GM12865 (cell line): ENCODE data around the gene SMURF2.

Source experiments
- DNase-seq: peaks from one replicate; pipeline ENCODE4 v3.0.0; 2010; ENCODE audit warnings: low read depth
- H3K4me3 ChIP-seq: 2 replicates; pipeline ENCODE4 v1.5.1; 2011; ENCODE audit warnings: mild to moderate bottlenecking, low read depth, low read length, control low read depth
- TF ChIP-seq, protein P1 (sequence below): IDR thresholded peaks from 2 replicates; pipeline ENCODE4 v1.5.1; 2011; ENCODE audit warnings: low read length, control low read depth, low read depth, inconsistent platforms; ENCODE audit not compliant: insufficient read depth; ENCODE audit errors: missing control alignments

The SMURF2 gene

DNA sequence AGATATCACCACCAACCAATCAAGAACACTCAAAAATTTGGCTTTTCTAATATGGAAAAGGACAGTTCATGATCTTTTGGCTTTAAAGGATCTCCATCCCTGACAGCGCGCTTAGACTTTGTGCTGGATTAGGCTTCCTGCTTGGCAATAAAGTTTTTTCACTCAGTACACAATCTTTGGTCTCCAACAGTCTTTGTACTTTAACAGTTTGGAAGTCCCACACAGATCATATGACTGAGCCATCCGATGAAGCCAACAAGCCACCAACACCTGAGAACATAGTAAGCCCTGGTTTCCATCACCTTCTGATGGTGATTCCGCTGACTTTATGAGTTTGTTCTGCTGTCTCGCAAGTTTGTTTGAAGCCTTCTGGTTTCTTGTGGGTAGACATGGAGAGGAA, 34.3 kb downstream of the SMURF2 start:
- TF ChIP-seq, protein P1, sequence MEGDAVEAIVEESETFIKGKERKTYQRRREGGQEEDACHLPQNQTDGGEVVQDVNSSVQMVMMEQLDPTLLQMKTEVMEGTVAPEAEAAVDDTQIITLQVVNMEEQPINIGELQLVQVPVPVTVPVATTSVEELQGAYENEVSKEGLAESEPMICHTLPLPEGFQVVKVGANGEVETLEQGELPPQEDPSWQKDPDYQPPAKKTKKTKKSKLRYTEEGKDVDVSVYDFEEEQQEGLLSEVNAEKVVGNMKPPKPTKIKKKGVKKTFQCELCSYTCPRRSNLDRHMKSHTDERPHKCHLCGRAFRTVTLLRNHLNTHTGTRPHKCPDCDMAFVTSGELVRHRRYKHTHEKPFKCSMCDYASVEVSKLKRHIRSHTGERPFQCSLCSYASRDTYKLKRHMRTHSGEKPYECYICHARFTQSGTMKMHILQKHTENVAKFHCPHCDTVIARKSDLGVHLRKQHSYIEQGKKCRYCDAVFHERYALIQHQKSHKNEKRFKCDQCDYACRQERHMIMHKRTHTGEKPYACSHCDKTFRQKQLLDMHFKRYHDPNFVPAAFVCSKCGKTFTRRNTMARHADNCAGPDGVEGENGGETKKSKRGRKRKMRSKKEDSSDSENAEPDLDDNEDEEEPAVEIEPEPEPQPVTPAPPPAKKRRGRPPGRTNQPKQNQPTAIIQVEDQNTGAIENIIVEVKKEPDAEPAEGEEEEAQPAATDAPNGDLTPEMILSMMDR = no peak

DNA sequence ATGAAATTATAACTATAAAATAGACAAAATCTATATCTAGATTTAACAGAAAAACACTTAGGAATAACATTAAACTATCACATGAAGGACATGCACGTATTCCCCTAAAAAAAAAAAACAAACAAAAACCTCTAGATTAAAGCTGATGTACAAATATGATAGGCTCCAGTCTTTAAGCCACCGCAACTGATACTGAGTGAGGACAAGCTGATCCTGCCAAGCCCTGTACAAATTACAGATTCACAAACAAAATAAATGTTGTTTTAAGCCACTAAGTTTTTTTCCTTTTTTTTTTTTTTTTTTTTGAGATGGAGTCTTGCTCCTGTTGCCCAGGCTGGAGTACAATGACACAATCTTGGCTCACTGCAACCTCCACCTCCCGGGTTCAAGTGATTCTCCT, 35.3 kb downstream of the SMURF2 start:
- TF ChIP-seq, protein P1 = no peak
- H3K4me3 ChIP-seq = no peak overlapping the region
- no peak for DNase-seq

More for the DNA sequence above, 34.3 kb downstream of the SMURF2 start:
- no peak overlapping the region for H3K4me3 ChIP-seq
- no peak for DNase-seq

DNA sequence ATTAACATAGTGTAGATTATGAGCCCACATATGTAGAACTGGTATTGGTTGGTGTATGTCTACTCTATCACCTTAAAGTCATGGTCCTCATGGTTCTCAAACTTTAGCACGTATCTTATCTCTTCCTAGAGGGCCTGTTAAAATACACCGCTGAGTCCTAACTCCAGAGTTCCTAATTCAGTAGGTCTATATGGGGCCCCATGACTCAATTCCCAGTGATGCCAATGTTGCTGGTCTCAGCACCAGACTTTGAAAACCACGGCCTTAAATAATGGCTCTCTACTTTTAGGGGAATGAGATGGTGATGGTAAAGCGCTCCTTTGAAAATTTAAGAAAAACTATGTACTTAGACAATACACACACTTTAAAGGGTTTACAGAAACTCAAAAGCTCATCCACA, 36.6 kb downstream of the SMURF2 start:
- no peak for DNase-seq
- TF ChIP-seq, protein P1 = no peak
- no peak overlapping the region for H3K4me3 ChIP-seq

DNA sequence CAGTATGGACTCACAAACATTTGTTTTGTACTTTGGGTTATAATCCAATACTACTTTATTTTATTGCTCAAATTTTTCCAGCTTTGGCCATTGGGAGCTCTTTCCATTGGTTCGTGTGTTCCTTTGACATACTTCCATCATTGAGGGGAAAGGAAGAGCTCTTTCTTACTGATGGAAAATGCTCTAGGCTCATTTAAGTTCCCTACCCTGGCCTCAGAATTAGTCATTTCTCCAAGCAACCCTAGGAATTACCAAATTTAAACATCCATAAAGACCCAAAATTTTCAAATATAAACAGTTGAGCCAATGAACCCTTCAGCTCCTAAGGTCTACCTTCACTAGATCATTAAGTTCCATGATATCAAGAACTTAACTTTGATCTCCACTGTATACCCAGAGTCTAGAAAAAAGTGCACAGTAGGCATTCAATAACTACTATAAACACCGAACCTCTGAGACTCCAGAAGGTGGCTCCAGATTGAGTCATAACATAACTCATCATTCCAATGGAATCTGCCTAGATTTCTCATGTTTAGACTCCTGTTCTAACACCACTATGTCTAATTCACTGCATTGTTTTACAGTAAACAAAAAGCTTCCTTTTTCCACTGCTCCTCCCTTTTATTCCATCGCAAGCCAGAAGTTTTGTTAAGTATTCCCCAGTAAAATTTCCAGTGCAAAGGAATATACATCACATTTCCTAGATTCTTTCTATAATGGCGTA, 39.0 kb downstream of the SMURF2 start:
- no peak overlapping the region for H3K4me3 ChIP-seq
- DNase-seq = no peak
- TF ChIP-seq, protein P1 = no peak

DNA sequence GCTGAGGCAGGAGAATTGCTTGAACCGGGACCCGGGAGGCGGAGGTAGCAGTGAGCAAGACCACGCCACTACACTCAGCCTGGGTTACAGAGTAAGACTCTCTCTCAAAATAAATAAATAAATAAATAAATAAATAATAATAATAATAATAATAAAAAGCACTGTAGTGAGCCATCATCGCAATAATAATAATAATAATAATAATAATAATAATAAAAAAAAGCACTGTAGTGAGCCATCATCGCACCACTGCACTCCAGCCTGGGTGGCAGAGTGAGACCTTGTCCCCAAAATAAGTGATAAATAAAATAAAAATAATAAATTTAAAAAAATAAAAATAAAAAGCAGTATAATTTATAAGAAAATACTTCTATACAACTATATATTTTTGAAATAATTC, 40.3 kb downstream of the SMURF2 start:
- no peak overlapping the region for H3K4me3 ChIP-seq
- no peak for DNase-seq
- TF ChIP-seq, protein P1 = no peak

DNA sequence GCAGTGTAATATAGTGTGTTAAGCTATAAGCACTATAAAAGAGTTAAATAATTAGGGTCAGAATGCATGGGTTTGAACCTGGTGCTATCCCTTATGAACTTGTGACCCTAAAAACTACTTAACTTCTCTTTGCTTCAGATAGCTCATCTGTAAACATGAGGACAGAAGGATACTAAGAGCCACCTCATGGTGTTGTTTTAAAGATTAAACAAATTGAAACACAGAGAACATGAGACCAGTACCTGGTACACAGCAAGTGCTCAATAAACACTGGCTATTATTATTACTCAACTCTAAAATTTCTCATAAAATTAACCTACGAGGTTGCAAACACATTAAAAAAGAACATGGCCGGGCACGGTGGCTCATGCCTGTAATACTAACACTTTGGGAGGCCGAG, 43.3 kb downstream of the SMURF2 start:
- no peak overlapping the region for H3K4me3 ChIP-seq
- no peak for DNase-seq
- TF ChIP-seq, protein P1 = no peak
